HG03097 (cell line): ENCODE measurements around the gene CEP112.

Source experiments
- ATAC-seq: cut with Tn5 transposase; IDR thresholded peaks from one replicate; pipeline ENCODE4 v1.9.1; 2021; ENCODE audit not compliant: unreplicated experiment, low FRiP score

The CEP112 gene

DNA sequence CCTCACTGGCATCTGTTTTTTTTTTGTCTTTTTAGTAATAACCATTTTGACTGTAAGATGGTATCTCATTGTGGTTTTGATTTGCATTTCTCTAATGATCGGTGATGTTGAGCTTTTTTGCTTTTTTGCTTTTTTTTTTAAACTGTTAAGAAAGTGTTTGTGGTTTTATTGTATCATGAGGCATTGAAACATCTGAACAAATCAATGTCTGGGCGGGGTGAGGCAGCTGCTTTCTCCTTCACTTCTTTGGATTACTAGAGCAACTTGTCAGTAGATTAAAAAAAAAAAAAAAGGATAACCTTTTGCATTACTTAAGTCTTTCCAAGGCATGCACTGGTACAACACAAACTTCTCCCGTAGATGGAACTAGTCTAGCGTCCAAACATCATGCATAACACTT is 191.7 kb downstream of the CEP112 start:
- ATAC-seq: no peak

DNA sequence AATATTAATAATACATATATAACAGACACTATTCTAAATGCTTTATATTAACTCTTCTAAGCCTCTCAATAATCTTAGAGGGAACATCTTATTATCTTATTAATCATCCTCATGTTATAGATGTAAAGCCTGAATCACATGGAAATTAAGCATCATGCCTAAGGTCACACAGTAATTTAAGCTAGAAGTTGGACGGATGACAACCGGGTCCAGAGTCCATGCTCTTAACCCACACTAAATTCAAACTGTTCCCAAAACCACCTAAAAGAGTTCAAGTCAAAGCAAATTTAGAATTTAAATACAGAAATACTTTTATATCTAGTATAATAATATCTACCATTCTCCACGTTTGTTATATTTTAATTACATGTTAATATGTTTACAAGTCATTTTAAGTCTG is 193.3 kb downstream of the CEP112 start:
- ATAC-seq: no peak

DNA sequence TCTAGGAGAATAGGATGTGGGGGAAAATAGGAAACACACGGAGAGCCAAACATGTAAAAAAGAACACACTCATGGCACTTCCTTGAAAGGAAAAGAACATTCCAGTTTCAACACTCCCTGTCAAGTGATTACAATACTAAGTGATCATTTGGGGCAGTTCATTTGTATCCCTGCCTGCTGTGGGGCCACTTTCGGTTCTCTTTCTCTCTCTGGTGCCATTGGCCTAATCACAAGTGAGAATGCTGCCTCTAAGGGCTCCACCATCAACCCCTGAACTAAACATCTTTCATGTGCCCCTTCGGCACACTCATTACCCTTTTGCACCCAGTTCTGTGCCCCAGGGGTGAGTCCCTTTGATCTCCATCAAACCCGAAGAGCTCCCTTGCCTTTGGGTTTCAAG is 197.3 kb downstream of the CEP112 start:
- no peak for ATAC-seq

DNA sequence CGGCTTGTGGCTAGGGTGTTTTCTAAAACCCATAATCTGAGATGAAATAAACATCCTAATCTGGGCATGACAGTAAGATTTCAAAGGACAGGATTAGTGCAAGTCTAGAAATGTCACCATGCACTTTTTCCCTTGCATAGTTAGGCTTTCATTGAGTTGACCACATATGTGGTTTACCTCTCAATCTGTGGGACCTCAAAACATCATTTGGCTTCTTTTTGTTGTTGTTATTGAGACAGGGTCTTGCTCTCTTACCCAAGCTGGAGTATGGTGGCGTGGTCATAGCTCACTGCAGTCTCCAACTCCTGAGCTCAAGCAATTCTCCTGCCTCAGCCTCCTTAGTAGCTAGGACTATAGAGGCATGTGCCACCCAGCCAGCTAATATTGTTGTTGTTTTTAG is 197.8 kb downstream of the CEP112 start:
- ATAC-seq: no peak

DNA sequence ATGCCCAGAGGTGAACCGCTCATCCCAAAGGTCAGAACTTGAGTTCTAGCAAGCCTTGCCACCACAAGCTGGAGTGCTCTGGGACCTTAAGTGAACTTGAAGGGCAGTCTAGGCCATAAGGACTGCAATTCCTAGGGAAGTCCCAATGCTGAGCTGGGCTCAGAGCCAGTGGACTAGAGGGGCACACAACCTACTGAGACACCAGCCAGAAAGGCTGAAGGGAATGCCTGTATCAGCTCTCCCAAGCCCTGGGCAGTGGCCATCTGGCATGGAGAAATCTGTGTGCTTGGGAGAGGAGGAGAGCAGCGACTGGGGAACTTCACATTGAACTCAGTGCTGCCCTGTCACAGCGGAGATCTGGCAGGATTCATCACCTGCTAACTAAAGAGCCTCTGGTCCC is 201.3 kb downstream of the CEP112 start:
- ATAC-seq: no peak

DNA sequence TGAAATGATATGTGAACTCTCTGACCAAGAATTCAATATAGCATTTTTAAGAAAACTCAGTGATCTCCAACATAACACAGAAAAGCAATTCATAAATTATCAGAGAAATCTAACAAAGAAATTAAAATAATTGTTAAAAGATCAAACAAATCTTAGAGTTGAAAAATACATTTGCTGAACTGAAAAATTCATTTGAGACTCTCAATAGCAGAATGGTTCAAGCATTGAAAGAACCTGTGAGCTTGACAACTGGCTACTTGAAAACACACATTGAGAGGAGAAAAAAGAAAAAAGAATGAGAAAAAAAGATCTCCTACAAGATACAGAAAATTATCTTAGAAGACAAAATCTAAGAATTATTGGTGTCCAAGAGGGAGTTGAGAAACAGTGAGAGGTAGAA is 203.5 kb downstream of the CEP112 start:
- no peak for ATAC-seq

DNA sequence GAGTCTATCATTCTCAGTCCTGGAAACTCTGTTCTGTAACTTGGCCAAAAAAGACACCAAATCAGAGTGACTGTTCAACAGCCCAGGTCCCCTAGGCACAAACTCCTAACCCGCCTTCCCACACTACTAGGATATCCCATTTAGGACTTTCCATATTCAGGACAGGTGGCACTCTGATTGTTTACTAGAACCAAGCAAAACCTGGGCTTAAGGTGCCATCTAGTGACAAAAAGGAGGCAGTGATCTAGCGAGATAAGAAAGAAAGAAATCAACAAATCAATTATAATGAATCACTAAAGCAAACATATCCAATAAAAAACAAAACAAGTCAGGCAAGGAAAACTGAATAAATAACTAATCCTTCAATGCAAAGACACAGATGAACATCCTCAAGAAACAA is 203.9 kb downstream of the CEP112 start:
- ATAC-seq: no peak

DNA sequence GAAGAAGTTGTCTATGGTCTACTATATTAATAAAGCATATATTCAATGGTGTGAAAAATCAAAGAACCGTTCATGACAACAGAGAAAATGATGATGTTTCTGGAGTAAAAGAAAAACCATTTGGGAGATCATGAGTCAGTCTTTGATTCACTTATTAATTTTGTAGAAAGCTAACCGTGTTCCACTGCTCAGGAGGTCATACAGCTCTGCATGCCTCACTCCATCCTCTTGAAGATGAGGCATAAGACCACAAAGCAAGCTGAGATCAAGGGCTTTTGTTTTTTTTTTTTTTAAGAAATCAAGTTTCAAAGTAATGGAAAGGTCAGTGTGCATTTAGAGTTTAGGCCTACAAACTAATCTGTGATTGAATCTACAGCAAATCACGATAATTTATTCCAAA is 206.4 kb downstream of the CEP112 start:
- ATAC-seq: no peak

DNA sequence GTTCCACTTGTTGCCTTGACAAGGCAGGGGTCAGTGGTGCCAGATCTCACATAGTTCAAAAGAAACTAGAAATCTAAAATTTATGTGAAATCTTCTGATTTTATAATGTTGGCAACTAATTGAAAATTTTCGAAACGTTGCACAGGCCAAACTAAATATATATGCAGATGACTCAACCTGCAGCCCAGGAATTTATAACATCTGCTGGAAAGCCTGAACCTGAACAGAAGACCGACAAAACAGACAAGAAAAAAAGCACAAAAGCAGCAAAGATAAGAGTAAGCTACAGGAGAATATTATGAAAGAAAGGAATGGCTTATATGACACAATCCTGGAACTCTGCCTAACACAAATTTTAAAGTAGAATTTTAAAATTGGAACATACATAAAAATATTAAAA is 207.6 kb downstream of the CEP112 start:
- no peak for ATAC-seq

DNA sequence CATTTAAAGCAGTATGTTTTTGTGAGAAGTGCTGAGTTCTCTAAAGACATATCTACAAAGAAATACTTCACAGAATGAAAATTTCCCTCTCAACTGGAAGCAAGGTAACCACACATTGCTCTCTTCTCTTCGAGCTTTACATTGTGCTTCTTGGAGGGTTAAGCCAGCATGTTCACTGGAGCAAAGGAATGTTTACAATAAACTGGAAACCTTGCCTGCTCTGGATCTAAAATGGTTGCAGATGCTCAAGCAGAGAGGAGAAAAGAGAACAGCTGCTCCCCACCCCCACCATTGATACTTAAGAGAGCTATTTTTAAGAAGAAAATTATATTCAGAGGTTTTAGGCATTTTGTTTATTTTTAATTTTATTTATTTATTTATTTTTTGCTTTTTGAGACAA is 213.1 kb downstream of the CEP112 start:
- no peak for ATAC-seq

DNA sequence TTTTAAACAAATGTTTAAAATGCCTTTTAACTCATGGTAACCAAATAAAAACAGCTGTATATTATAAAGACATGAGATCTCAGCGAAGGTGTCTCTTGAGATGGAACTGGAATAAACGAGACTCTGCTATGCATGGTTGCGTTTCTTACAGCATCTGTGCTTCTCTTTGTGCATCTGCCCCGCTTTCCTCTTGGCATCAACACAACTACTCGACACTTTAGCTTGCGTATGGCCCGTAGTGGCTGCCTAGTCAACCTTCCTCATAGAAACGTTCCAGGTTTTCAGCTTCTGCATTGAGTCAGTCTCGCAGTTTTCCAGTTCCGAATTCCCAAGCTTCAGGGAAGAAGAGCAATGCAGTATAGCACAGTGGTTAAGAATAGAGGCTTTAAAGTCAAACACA is 214.9 kb downstream of the CEP112 start:
- ATAC-seq: no peak

DNA sequence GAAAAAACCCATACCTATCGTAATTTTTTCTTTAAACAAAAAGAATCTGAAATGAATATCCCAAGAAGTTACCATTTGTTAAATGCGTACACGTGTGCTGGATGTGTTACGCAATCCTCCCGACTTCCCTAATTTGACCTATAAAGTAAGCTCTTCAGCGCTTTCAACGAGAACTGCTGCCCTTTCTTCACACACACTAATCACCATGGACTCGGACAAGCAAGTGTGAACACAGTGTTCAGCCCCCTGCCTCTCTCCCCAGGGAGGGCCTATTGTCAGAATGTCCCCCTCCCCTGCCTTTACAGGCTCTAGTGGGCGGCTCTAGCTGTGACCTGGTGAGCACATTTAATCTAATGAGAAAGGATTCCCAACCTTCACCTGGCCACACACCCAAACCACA is 216.1 kb downstream of the CEP112 start:
- no peak for ATAC-seq

DNA sequence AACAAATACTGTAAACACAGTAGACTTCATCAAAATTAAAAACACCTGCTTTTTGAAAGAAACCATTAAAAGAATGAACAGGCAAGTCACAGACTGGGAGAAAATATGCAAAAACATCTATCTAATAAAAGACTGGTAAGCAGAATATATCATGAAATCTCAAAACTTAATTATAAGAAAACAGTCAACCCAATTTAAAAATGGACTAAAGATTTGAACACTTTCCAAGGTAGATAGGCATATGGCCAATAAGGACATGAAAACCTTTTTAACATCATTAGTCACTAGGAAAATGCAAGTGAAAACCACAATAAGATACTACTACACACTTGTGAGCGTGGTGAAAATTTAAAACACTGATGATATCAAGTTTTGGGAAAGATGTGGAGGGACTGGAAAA is 218.7 kb downstream of the CEP112 start:
- no peak for ATAC-seq

DNA sequence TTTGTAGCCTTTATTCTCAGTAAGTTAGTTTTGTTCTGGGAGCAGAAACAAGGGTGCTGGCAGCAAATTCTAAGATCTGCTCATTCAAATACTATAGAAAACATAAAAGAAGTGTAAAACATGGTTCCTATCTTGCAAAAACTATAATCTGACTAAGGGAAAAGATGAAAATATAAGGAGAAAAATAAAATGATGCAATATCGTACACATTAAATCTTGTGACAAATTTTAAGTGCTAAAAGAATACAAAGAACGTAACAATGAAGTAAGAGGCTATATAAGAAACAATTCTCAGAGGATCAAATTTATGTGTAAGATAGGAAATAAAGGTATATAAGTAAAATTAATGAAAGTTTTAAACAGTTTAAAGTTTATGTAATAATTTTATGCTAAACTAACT is 224.6 kb downstream of the CEP112 start:
- no peak for ATAC-seq

DNA sequence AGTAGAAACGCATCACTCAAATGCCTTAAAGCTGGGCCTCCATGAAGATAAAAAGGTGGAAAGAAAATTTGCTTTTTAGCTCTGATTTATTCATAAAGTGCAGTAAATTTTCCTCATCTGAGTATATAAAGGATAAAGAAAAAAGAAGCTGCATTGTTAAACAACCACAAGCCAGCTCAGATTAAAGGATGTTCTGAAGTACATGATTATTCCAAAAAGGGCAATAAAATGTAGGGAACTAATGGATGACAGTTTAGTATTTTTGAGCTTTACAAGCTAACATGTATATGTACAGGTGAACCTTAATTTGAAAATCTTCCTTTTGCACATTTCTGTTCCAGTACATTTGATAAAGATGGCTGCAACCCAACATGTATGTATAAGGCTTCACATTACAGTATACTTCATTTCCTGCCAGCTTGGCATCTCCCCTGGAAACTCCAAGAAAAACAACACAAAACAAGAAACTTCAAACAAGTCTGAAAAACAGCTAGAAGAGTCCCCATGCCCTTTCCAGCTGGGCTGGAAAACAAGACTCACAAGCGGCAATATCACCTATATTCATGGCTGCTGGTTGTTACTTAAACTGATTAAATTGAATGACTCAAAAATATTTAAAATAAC is 225.7 kb downstream of the CEP112 start:
- no peak for ATAC-seq

DNA sequence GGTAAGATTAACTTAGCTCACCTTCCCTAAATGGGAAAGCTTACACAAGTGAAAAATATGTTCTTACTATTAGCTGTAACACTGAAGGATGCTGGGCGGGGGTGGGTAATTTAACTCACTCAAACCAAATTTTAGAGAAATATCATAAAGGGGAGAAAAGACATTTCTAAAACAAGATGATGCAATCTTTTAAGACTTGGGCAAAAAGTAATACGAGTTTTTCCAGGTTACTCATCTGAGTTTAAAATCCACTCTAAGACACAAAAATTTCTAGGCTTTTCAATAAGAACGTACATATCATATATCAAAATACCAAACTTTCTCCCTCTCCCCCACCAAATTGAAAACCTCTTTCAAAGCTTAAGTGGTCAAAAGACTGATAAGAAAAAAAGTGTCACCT is 228.8 kb downstream of the CEP112 start:
- no peak for ATAC-seq

DNA sequence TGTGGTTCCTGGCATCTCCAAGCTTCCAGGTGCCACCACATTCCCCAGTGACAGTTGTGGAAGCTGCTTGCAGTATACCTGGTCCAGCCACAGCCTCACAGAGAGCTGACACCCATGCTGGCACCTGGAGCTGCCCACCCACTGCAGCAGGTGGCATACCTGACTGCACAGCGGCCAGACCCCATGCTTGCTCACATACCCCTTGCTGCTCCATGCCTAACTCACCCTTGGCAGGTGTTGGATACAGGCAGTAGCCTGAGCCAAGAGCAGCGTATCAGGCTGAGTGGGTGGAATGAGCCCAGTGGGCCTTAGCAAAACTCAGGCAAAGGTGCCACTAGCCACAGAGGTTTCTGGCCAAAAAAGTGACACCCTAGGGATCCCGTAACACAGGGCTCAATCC is 232.3 kb downstream of the CEP112 start:
- no peak for ATAC-seq

DNA sequence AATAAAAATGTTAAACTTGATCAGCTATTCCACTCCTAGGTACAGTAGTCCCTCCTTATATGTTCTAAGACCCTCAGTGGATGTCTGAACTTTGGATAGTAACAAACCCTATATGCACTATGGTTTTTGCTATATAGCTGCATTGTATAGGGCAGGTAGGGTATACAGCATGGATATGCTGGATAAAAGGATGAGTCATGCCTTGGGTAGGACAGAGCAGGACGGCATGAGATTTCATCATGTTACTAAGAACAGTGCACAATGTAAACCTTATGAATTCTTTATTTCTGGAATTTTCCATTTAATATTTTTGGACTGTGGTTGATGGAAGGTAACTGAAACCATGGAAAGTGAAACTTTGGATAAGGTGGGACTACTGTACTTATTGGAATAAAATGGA is 235.1 kb downstream of the CEP112 start:
- no peak for ATAC-seq

DNA sequence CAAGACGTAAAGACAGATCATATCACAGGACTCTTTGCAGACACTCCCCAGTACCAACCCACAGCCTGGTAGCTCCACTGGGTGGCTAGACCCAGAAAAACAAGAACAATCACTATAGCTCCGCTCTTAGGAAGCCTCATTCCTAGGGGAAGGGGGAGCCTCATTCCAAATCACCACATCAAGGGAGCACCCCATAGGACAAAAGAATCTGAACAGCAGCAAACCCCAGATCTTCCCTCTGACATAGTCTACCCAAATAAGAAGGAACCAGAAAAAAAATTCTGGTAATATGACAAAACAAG is 237.8 kb downstream of the CEP112 start:
- ATAC-seq: no peak

DNA sequence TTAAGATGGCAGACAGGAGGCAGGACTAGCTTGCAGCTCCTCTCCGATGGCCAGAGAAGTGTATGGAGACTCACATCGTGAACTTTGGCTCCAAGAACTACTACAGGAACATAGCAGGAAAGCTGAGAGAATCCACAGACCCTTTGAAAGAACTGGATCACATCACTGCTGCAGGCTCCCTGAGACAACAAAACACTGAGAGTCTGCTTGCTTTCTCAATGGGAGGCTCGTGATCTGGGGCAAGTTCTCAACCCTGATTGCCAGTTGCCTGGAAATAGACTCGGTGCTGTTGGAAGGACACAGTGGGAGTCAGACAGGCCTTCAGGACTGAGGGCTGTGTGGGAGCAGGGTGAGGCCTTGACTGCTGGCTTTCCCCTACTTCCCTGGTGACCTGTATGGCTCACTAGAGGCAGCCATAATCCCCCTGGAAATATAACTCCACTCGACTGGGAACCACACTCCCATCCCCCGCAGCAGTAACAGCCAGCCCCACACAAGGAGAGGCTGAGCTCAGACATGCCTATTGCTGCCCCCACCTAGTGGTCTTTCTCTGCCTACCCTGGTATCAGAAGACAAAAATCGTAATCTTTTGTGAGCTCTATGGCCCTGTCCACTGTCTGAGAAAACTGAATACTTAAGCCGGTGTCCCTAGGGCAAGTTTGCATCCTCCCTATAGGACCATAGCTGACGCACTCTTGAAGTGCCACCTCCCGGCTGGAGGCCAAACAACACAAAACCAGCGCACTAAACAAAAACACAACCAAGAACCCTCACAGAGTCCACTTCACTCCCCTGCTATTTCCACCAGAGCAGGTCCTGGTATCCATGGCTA is 238.4 kb downstream of the CEP112 start:
- no peak for ATAC-seq

DNA sequence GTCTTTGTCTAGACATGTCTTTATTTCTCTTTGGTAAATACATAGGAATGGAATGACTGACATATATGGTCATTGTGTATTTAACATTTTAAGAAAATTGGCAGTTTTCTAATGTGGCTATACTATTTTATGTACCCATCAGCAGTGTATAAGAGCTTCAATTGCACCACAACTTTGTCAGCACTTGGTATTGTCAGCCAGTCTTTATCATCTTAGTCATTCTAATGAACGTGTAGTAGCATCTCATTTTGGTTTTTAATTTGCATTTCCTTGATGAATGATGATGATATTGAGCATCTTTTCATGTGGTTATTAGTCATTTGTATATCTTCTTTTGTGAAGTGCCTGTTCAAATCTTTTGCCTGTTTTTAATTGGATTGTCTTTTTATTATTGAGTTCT is 239.3 kb downstream of the CEP112 start:
- ATAC-seq: no peak

DNA sequence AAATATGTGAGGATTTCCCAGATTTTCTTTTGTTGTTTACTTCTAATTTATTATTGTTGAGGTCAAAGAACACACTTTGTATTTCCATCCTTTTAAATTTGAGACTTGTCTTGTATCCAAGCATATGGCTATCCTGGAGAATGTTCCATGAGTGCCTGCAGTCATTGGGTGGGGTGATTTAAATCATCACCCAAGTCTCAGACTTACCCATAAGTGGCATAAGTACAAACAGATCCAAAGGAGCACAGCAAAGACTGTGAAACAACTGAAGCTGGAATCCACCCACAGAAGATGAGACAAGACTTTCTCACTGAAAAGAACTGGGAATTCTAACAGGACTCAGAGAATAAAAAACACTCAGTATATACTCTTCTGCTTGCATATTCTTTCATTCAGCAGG is 239.9 kb downstream of the CEP112 start:
- no peak for ATAC-seq

DNA sequence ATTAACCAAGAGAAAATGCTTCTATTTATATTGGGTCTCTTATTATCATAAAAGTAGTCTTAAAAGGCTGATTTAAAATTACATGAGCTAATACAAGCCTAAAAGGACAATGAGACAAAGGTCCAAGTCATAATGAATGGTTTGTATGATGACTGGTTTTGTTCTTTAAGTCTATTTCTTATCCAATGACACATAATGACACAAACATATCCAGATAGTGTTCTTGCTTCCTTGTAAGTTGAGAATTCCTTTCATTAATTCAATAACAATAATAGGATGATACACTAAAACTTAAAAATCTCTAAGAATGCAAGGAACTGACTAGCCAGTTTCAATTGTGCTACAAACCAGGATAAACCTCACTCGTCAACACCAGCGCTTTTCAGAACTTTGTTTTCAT is 244.1 kb downstream of the CEP112 start:
- ATAC-seq: no peak
